GM23248 (cell line): ENCODE data around the gene REXO1. TPM values are rescaled to one million over a fixed set of nuclear protein-coding genes. Genes with fewer than 3 reads are reported as not detected.

ENCODE experiments used
- DNase-seq: peaks from one replicate; pipeline ENCODE4 v3.0.0-alpha.2; 2015
- H2AFZ ChIP-seq: fragments of 200-600 bp; sonication (generic); 2 replicates; pipeline ENCODE4 v1.6.1; 2016; ENCODE audit warnings: antibody characterized with exemption
- H3F3A ChIP-seq: fragments of 200-600 bp; sonication (generic); 2 replicates; pipeline ENCODE4 v1.6.1; 2016; ENCODE audit warnings: mild to moderate bottlenecking, antibody characterized with exemption, mixed run types; ENCODE audit not compliant: insufficient read depth
- H3K27ac ChIP-seq: fragments of 200-600 bp; sonication (generic); 2 replicates; pipeline ENCODE4 v1.5.1; 2016; ENCODE audit warnings: mild to moderate bottlenecking
- H3K27me3 ChIP-seq: fragments of 200-600 bp; sonication (generic); replicated peaks from 2 replicates; pipeline ENCODE4 v1.6.1; 2016; ENCODE audit warnings: mild to moderate bottlenecking; ENCODE audit not compliant: insufficient read depth
- H3K36me3 ChIP-seq: fragments of 200-600 bp; sonication (generic); 2 replicates; pipeline ENCODE4 v1.6.1; 2016; ENCODE audit warnings: low read depth, mild to moderate bottlenecking
- H3K4me1 ChIP-seq: fragments of 200-600 bp; sonication (generic); 2 replicates; pipeline ENCODE4 v1.6.1; 2016; ENCODE audit warnings: mild to moderate bottlenecking; ENCODE audit not compliant: insufficient read depth
- H3K4me2 ChIP-seq: fragments of 200-600 bp; sonication (generic); one replicate; pipeline ENCODE4 v1.6.1; 2016; ENCODE audit warnings: mild to moderate bottlenecking; ENCODE audit not compliant: unreplicated experiment
- H3K4me3 ChIP-seq: fragments of 200-600 bp; sonication (generic); 2 replicates; pipeline ENCODE4 v1.5.1; 2016; ENCODE audit warnings: mild to moderate bottlenecking
- H3K79me2 ChIP-seq: fragments of 200-600 bp; sonication (generic); 2 replicates; pipeline ENCODE4 v1.6.1; 2016; ENCODE audit warnings: mild to moderate bottlenecking; ENCODE audit not compliant: insufficient read depth
- H3K9ac ChIP-seq: fragments of 200-600 bp; sonication (generic); 2 replicates; pipeline ENCODE4 v1.6.1; 2016; ENCODE audit warnings: mild to moderate bottlenecking
- H3K9me2 ChIP-seq: fragments of 200-600 bp; sonication (generic); 2 replicates; pipeline ENCODE4 v1.6.1; 2016; ENCODE audit warnings: mixed run types, mild to moderate bottlenecking, moderate library complexity; ENCODE audit not compliant: insufficient read depth
- H3K9me3 ChIP-seq: fragments of 200-600 bp; sonication (generic); one replicate; pipeline ENCODE4 v1.6.1; 2017; ENCODE audit warnings: low read depth
- H4K20me1 ChIP-seq: fragments of 200-600 bp; sonication (generic); 2 replicates; pipeline ENCODE4 v1.6.0; 2016; ENCODE audit not compliant: insufficient read depth
- EZH2 ChIP-seq: fragments of 200-600 bp; sonication (generic); IDR thresholded peaks from 2 replicates; pipeline ENCODE4 v1.6.1; 2018; ENCODE audit warnings: antibody characterized with exemption, mild to moderate bottlenecking; ENCODE audit not compliant: insufficient read depth, poor library complexity, severe bottlenecking
- EZH2phosphoT487 ChIP-seq: fragments of 200-600 bp; sonication (generic); IDR thresholded peaks from 2 replicates; pipeline ENCODE4 v1.6.1; 2018; ENCODE audit warnings: antibody characterized with exemption, moderate library complexity, mild to moderate bottlenecking, low read depth; ENCODE audit not compliant: insufficient read depth
- WGBS, 2 experiments: methylation state at CpG; one replicate each; pipeline ENCODE4 v1.1.6; 2015 to 2017; ENCODE audit warnings: low lambda C conversion rate in 2 of 2, low coverage in 1 of 2; ENCODE audit errors: missing lambda C conversion rate in 2 of 2; 5-methylcytosine and 5-hydroxymethylcytosine counted together
- in situ Hi-C: fragments of 300-500 bp; cut with MboI; formaldehyde crosslinking; loops from 2 replicates; pipeline ENCODE4 v1.15.0; 2020
- polyA plus RNA-seq: library from polyadenylated mRNA; unstranded; fragments of >200 nt; fragmentation: Nextera tagmentation; extraction: Ambion mirVana; gene quantifications from 2 replicates; pipeline ENCODE4 v1.2.1, GENCODE V29; 2016
- total RNA-seq: library from RNA; depleted of rRNA; stranded (reverse); fragments of >200 nt; shearing (Covaris generic); gene quantifications from 2 replicates; pipeline ENCODE4 v1.2.3, GENCODE V29; 2014

The REXO1 gene
- total and polyA plus RNA-seq, 2 experiments from 2014 or later: 4.9 to 5.2 TPM

GRCh38 chr19:1868971-1869370 lies 20.7 kb upstream of the REXO1 start:
- H3K4me3 ChIP-seq: no peak overlapping the region
- no peak overlapping the region for H3K27ac ChIP-seq
- in situ Hi-C loops: no loop called here
- H3K27me3 ChIP-seq: no peaks in the 10 kb centered on the region
- peaks cover 65% of the 10 kb centered on the region for H3K79me2 ChIP-seq
- 81 to 84% methylated on average over 7 of the region's 7 CpGs for WGBS, 2 experiments
- no peak for DNase-seq
- no peaks in the 10 kb centered on the region for H3K9me2 ChIP-seq
- peaks cover 7% of the 10 kb centered on the region for H3K4me1 ChIP-seq
- no peak overlapping the region for H3K4me2 ChIP-seq
- H3K9me3 ChIP-seq: no peaks in the 10 kb centered on the region
- H4K20me1 ChIP-seq: no peaks in the 10 kb centered on the region
- no peaks in the 10 kb centered on the region for H3K36me3 ChIP-seq
- peaks cover 2% of the 10 kb centered on the region; the same call in 1 of the 2 replicates for H3F3A ChIP-seq
- H2AFZ ChIP-seq: no peak overlapping the region
- TF ChIP-seq EZH2phosphoT487 (no peak), EZH2 (no peak)
- no peak overlapping the region for H3K9ac ChIP-seq

- H3F3A ChIP-seq: no peaks in the 10 kb centered on the region
- no peaks in the 10 kb centered on the region for H3K9me3 ChIP-seq
- H2AFZ ChIP-seq: no peak overlapping the region
- no peak for TF ChIP-seq EZH2
- TF ChIP-seq EZH2phosphoT487: no peak
- no peak overlapping the region for H3K9ac ChIP-seq
- no peak overlapping the region for H3K4me2 ChIP-seq
- no peak for DNase-seq
- no peak overlapping the region for H3K27ac ChIP-seq
- H3K4me1 ChIP-seq: no peaks in the 10 kb centered on the region
- no peaks in the 10 kb centered on the region for H3K27me3 ChIP-seq
- no peak overlapping the region for H3K4me3 ChIP-seq
- no peaks in the 10 kb centered on the region for H4K20me1 ChIP-seq
- no peaks in the 10 kb centered on the region for H3K36me3 ChIP-seq
- H3K79me2 ChIP-seq: peaks cover 52% of the 10 kb centered on the region
- in situ Hi-C loops: no loop called here
- WGBS, 2 experiments: 86 to 92% methylated on average over 9 of the region's 9 CpGs
- H3K9me2 ChIP-seq: no peaks in the 10 kb centered on the region
Measured at GRCh38 chr19:1867349-1867724, 19.1 kb upstream of the REXO1 start.

- H3K4me2 ChIP-seq: no peak overlapping the region
- H3K79me2 ChIP-seq: peaks cover 52% of the 10 kb centered on the region
- H4K20me1 ChIP-seq: no peaks in the 10 kb centered on the region
- no peak for DNase-seq
- H2AFZ ChIP-seq: no peak overlapping the region
- no peak overlapping the region for H3K4me3 ChIP-seq
- TF ChIP-seq EZH2phosphoT487 (no peak), EZH2 (no peak)
- H3K27ac ChIP-seq: no peak overlapping the region
- H3K36me3 ChIP-seq: no peaks in the 10 kb centered on the region
- in situ Hi-C loops: no loop called here
- H3K27me3 ChIP-seq: no peaks in the 10 kb centered on the region
- 82% methylated on average over 8 of the region's 8 CpGs for WGBS, 2 experiments
- H3F3A ChIP-seq: no peaks in the 10 kb centered on the region
- H3K9me2 ChIP-seq: no peaks in the 10 kb centered on the region
- H3K4me1 ChIP-seq: no peaks in the 10 kb centered on the region
- no peaks in the 10 kb centered on the region for H3K9me3 ChIP-seq
- H3K9ac ChIP-seq: no peak overlapping the region
Measured at GRCh38 chr19:1866693-1867348, 18.5 kb upstream of the REXO1 start.

GRCh38 chr19:1865172-1866010 lies 17.1 kb upstream of the REXO1 start:
- Histone ChIP-seq H3F3A (no peaks in the 10 kb centered on the region), H3K4me1 (no peaks in the 10 kb centered on the region), H3K27ac (peak overlapping the region; percentile 92), H3K9ac (peak overlapping the region; percentile 96), H3K36me3 (no peaks in the 10 kb centered on the region), H3K4me3 (peak overlapping the region; percentile 90), H3K4me2 (peak overlapping the region; percentile 87), H3K9me2 (no peaks in the 10 kb centered on the region), H3K27me3 (no peaks in the 10 kb centered on the region), H3K9me3 (no peaks in the 10 kb centered on the region), H2AFZ (peak overlapping the region; percentile 84), H3K79me2 (peaks cover 52% of the 10 kb centered on the region), H4K20me1 (no peaks in the 10 kb centered on the region)
- TF ChIP-seq EZH2phosphoT487 (no peak), EZH2 (no peak)
- in situ Hi-C loops: no loop called here
- WGBS, 2 experiments: 87% methylated on average over 15 to 17 of the region's 17 CpGs
- no peak for DNase-seq
